ENCODE results near the gene NEMP2. TPM values are rescaled to one million over a fixed set of nuclear protein-coding genes. Genes with fewer than 3 reads are reported as not detected.

NEMP2 gene
- total RNA-seq, 1 donor from 2014 or later, result 8.0 TPM

GRCh38 chr2:190545555-190546385 lies 11.2 kb upstream of the NEMP2 start:
- DNase-seq (no peak), ATAC-seq (no peak)
- intact Hi-C loops (cut with DNase I), result no loop called here
- Histone ChIP-seq H3K27ac (no peak overlapping the region), H3K9me3 (peaks cover 6% of the 10 kb centered on the region), H3K27me3 (no peaks in the 10 kb centered on the region), H3K4me3 (peak overlapping the region; percentile 9), H3K36me3 (no peaks in the 10 kb centered on the region), H3K4me1 (no peaks in the 10 kb centered on the region)
- TF ChIP-seq, protein P1, sequence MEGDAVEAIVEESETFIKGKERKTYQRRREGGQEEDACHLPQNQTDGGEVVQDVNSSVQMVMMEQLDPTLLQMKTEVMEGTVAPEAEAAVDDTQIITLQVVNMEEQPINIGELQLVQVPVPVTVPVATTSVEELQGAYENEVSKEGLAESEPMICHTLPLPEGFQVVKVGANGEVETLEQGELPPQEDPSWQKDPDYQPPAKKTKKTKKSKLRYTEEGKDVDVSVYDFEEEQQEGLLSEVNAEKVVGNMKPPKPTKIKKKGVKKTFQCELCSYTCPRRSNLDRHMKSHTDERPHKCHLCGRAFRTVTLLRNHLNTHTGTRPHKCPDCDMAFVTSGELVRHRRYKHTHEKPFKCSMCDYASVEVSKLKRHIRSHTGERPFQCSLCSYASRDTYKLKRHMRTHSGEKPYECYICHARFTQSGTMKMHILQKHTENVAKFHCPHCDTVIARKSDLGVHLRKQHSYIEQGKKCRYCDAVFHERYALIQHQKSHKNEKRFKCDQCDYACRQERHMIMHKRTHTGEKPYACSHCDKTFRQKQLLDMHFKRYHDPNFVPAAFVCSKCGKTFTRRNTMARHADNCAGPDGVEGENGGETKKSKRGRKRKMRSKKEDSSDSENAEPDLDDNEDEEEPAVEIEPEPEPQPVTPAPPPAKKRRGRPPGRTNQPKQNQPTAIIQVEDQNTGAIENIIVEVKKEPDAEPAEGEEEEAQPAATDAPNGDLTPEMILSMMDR (IDR thresholded peaks at IDR 0.05), result no peak

GRCh38 chr2:190545093-190545492 lies 10.6 kb upstream of the NEMP2 start:
- Histone ChIP-seq H3K36me3 (no peaks in the 10 kb centered on the region), H3K4me3 (peak overlapping the region; percentile 9), H3K27me3 (no peaks in the 10 kb centered on the region), H3K9me3 (peaks cover 6% of the 10 kb centered on the region), H3K4me1 (no peaks in the 10 kb centered on the region), H3K27ac (no peak overlapping the region)
- intact Hi-C loops (cut with DNase I), result no loop called here
- ATAC-seq (no peak), DNase-seq (no peak)
- TF ChIP-seq, protein P1 (IDR thresholded peaks at IDR 0.05), result no peak

DNA sequence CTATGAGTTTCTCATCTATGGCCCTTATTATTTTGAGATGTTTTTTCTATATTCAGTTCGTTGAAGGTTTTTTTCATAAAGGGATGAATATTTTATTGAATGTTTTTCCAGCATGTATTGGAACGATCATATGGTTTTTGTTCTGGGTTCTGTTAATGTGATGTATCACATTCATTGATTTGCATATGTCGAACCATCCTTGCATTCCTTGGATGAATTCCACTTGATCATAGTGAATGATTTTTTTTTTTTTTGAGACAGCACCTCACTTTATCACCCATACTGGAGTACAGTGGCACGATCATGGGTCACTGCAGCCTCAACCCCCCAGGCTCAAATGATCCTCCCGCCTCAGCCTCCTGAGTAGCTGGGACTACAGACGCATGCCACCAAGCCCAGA lies 5.5 kb upstream of the NEMP2 start:
- peaks cover 6% of the 10 kb centered on the region for H3K9me3 ChIP-seq
- no peak for DNase-seq
- intact Hi-C loops (cut with DNase I), result no loop called here
- no peak overlapping the region for H3K27ac ChIP-seq
- H3K36me3 ChIP-seq, result no peaks in the 10 kb centered on the region
- TF ChIP-seq, protein P1 (IDR thresholded peaks at IDR 0.05), result no peak
- H3K4me3 ChIP-seq, result no peak overlapping the region
- H3K27me3 ChIP-seq, result no peaks in the 10 kb centered on the region
- no peaks in the 10 kb centered on the region for H3K4me1 ChIP-seq
- ATAC-seq, result no peak

DNA sequence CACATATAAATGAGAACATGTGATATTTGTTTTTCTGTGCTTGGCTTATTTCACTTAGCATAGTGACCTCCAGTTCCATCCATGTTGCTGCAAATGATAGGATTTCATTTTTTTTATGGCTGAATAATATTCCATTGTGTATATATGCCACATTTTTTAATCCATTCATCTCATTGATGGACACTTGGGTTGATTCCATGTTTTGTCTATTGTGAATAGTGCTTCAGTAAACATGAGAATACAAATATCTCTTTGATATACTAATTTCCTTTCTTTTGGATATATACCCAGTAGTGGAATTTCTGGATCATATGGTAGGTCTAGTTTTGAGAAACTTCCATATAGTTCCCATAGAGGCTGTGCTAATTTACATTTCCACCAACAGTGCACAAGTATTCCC lies 3.7 kb upstream of the NEMP2 start:
- TF ChIP-seq, protein P1 (IDR thresholded peaks at IDR 0.05), result no peak
- intact Hi-C loops (cut with DNase I), result no loop called here
- Histone ChIP-seq H3K36me3 (no peaks in the 10 kb centered on the region), H3K27me3 (no peaks in the 10 kb centered on the region), H3K27ac (no peak overlapping the region), H3K9me3 (peaks cover 6% of the 10 kb centered on the region), H3K4me3 (no peak overlapping the region), H3K4me1 (no peaks in the 10 kb centered on the region)
- no peak for ATAC-seq
- DNase-seq, result no peak

GRCh38 chr2:190537765-190538164 lies 3.2 kb upstream of the NEMP2 start:
- DNase-seq (no peak), ATAC-seq (no peak)
- intact Hi-C loops (cut with DNase I), result no loop called here
- Histone ChIP-seq H3K27ac (no peak overlapping the region), H3K27me3 (no peaks in the 10 kb centered on the region), H3K4me1 (no peaks in the 10 kb centered on the region), H3K4me3 (no peak overlapping the region), H3K9me3 (peaks cover 6% of the 10 kb centered on the region), H3K36me3 (no peaks in the 10 kb centered on the region)
- TF ChIP-seq, protein P1 (IDR thresholded peaks at IDR 0.05), result no peak

Data from upper lobe of right lung (tissue), 1 donor.